GM18867 (cell line): ENCODE measurements around the gene KIAA1586.
"Not testable (repeated sequence)": the region's sequence is repeated elsewhere in the genome, so short reads cannot be mapped to it uniquely, and the experiment has no call there.

Experiments used
- ATAC-seq: cut with Tn5 transposase; IDR thresholded peaks from one replicate; pipeline ENCODE4 v1.9.1; 2021; ENCODE audit warnings: mild to moderate bottlenecking, moderate library complexity; ENCODE audit not compliant: unreplicated experiment

KIAA1586 gene, protein sequence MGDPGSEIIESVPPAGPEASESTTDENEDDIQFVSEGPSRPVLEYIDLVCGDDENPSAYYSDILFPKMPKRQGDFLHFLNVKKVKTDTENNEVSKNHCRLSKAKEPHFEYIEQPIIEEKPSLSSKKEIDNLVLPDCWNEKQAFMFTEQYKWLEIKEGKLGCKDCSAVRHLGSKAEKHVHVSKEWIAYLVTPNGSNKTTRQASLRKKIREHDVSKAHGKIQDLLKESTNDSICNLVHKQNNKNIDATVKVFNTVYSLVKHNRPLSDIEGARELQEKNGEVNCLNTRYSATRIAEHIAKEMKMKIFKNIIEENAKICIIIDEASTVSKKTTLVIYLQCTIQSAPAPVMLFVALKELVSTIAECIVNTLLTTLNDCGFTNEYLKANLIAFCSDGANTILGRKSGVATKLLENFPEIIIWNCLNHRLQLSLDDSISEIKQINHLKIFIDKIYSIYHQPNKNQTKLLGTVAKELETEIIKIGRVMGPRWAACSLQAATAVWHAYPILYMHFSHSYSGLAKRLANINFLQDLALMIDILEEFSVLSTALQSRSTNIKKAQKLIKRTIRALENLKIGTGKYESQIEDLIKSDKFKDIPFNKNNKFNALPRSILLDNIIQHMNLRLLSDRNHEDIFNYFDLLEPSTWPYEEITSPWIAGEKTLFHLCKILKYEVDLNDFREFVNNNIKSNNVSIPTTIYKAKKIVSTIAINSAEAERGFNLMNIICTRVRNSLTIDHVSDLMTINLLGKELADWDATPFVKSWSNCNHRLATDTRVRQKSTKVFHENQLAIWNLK

DNA sequence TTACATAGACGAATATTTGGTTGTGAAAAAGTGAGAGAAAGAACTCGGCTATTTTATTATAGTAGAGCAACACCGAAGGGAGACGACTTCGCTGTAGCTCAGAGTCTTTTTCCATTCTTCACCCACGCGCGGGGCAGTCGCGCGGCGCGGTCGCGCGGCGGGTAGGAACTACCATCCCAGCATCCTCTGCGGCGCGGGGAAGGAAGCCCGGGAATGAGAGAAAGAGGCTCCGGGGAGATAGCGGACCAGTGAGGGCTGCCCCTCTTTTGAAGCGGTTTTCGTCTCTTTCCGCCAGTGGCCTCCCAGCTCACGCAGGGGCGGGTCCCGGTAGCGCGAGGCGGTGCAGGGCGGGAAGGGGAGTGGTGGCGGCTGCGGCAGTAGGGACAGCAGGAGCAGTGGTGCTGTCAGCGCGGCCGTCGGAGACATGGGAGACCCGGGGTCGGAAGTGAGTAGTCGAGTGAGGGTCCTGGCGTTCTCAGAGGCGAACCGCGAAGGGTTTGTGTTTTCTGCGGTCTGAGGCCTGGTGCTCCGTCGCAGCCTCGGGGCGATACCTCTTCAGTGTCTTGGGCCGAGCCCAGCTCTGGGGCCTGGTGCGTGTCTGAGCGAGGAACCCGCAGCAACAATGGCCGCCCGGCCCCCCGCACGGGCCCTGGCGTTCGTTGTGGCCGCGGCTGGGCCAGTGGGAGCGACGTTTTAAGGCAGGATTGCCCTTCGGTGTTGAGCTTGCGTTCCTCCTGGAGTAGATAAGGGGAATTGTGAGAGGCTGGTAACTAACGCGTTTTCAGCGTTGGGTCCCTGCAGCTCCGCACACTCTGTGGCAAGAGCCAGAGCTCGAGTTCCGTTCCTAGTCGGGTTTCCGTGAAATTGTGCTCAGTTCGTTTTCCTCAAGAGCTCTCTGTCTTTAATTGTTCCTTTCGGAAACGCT is at the start of gene KIAA1586:
Gene KIAA1586 (plus strand): TSS at position 362 of the 925 bp plus-strand sequence. CDS start 63 bp downstream, at position 425.
- peak; percentile 93 for ATAC-seq

DNA sequence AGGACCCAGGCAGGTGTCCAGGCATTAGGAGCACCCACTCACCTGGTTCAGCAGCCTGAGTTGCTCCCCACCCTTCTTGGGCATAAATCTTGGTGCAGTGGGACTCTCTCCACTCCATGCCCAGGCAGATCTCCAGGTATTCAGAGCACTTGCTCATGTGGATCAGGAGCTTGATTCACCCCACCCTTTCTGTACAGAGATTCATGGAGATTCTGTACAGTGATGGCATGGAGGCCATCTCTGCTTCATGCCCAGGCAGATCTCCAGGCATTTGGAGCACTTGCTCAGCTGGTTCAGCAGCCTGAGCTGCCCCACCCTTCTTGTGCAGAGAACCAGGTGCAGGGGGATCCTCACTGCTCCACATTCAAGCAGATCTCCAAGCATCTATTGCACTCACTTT is 47.4 kb upstream of the KIAA1586 start:
- ATAC-seq, result no peak

DNA sequence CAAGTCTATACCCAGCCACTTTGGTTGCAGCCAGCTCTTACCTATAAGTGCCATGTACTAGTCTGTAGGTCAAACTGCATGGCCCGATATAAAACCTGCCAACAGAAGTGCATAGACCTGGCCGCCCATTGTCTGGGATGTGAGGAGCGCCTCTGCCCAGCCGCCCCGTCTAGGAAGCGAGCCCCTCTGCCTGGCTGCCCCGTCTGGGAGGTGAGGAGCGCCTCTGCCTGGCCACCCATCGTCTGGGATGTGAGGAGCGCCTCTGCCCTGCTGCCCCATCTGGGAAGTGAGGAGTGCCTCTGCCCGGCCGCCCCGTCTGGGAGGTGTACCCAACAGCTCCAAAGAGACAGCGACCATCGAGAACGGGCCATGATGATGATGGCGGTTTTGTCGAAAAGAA is 46.7 kb upstream of the KIAA1586 start:
- not testable (repeated sequence) for ATAC-seq

DNA sequence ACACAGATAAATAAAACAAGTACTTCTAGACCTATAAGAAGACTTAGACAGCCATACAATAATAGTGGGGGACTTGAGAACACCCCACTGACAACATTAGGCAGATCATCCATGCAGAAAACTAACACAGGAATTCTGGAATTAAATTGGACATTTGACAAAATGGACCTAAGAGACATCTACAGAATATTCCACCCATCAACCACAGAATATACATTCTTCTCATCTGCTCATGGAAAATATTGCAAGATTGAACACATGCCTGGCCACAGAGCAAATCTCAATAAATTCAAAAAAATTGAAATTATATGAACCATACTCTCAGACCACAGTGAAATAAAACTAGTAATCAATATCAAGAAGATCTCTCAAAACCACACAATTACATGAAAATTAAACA is 44.3 kb upstream of the KIAA1586 start:
- ATAC-seq, result no peak

DNA sequence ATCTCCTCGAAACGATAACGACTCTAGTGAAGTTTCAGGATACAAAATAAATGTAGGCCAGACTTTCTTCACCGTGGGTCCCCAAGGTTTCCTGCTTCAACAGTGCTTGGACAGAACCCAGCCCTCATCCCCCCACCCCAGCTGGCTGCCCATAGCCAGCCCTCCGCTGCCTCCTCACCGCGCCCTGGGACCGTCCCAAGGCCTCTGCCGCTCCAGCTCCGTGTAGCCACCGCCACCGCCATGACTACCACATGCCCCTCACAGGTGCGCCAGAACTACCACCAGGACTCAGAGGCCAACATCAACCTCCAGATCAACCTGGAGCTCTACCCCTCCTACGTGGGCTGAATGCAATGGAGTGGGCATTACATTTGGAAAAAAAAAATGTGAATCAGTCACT is 42.2 kb upstream of the KIAA1586 start:
- ATAC-seq, result no peak

DNA sequence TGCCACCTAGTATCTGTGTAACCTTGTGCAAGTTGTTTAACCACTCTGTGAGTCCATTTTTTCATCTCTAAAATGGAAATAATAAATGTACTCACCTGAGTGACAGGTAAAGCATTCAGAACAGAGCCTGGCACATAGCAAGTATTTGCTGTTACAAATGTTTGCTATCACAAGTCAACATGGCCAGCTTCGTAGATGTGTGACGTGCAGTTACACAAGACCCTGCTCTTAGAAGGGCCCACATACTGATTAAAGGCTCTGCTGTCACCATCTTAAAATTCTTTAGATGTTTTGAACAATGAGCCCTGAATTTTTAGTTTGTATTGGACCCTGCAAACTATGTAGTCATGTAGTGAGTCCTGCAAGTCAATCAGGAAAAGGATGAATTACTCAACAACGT is 40.4 kb upstream of the KIAA1586 start:
- no peak for ATAC-seq

DNA sequence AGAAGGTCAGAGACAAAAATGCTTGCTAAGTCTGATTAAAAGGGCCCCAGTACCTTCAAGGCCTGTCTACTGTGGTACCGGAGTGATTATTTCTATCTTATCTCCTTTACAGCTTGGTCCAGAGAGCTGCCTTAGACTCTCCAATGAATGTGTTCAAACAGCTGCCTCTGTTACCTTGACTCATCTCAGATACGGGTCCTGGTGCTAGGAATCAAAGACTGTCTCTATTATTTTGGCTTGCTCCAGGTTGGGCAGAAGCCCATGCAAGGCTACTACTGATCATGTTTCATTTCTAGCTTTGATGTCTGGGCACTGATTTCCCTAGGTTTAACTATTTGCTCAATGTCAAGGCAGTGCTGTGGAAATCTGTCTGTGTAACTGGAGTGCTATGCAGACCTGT is 38.4 kb upstream of the KIAA1586 start:
- not testable (repeated sequence) for ATAC-seq

DNA sequence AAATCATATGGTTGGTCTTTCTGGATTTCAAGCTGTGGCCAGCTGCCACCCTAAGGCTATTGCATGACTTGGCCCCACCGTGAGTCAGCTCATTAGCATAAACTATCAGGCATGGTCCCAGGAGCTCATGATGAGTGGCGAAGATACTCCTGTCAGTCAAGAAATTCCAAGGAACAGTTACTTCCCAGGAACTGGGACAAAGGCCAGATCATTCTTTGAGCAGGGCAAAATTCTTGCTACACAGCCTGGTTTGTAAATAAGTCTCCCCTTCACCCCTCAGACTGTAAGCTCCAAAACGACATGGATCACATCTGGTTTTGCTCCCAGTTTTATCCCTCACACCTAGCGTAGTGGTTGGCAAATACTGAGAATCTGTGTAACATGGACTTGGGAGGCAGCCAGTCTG is 33.0 kb upstream of the KIAA1586 start:
- no peak for ATAC-seq

DNA sequence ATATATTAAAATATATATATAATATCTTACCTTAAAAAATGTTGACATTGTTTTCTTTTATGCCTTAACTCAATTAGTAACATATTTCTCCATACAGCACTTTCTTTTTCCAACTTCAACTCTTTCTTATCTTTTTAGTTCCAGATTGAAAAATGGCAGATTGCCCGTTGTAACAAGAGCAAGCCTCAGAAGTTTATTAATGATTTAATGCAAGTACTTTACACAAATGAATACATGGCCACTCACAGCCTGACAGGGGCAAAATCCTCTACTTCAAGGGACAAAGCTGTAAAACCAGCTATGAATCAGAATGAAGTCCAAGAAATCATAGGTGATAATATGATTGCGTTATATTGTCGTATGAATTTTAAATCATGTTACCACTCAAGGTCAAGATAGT is 29.4 kb upstream of the KIAA1586 start:
- ATAC-seq, result no peak

DNA sequence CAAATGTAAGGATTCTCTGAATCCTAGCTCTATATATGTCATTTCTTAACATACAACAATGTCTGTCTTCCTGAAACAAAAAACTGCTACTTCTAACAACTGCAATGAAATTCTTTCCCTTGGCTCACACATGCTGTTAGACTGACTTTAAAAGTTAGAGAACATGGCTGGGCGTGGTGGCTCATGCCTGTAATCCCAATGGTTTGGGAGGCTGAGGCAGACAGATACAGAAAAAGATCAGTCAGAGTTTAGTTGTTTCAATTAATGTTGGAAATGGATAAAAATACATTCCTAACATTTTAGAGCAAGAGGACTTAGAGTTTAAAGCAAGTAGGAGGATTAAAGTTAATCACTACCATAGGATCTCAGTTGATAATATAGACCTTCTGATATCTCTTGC is 28.7 kb upstream of the KIAA1586 start:
- ATAC-seq, result no peak

DNA sequence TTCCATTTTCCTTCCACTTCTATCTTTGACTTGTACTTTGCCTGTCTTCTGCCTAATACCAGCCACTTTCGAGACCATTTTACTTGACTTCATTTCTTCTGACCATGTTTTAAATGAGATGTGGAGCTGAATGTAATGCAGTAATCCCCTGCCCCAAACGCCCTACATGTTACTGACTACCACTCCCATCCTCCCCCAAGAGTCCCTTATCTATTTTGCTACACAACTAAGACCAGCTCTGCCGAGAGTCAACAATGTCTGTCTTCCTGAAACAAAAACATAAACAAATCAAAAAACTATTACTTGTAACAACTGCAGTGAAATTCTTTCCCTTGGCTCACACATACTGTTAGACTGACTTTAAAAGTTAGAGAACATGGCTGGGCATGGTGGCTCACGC is 27.1 kb upstream of the KIAA1586 start:
- no peak for ATAC-seq

DNA sequence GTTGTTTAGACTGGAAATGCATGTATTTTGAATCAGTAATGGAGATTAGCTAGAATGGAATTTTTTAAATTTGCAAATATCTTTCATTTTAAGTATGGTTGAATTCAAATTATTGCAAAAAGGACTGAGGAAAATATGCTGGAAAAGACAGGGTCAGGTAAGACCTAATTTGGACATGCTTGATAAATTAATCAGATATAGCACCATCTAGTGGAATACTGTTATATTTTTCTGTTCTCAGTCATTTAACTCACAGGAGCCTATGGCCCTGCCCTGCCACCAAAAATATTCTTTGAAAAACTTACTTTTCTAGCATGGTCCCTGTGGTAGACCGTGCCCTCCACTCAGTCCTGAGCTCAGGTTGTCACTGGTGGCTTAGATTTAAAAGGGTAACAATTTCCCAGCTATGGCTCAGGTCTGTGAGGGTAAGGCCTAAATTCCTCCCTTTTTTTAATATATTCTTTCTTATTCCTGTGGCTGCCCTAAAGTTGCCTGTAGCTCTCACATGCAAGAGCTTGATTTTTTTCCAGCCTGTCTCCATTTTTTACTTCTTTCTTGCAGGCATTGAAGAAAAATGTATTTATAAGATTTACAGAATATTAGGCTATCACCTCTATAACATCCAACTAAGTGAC is 25.3 kb upstream of the KIAA1586 start:
- ATAC-seq, result peak; percentile 69

DNA sequence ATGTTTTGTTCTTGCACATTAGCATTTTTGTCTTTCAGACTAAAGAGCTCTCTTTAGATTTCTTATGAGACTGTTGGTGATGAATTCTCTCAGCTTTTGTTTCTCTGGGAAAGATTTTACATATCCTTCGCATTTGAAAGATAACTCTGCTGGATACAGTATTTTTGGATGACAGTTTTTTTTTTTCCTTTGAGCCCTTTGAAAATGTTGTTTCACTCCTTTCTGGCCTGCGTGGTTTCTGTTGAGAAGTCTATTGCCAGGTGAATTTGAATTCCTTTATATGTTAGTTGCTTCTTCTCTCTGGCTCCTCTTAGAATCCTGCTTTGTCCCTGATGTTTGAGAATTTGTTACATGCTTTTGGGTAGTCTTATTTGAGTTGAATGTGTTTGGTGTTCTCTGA is 22.2 kb upstream of the KIAA1586 start:
- no peak for ATAC-seq

DNA sequence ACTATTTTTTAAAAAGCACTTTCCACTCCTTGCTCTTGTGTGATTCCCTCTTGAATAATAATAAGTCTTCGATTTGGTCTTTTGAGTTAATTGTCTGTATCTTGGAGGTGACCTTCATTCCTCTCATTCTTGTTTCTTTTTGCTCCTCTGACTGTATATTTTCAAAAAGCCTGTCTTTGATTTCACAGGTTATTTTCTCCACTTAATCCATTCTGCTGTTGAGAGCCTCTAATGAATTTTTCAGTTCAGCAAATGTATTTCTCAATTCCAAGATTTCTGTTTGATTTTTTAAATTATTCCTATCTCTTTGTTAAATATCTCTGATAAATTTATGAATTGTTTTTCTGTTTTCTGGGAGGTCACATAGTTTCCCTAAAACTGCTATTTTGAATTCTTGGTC is 21.7 kb upstream of the KIAA1586 start:
- no peak for ATAC-seq

DNA sequence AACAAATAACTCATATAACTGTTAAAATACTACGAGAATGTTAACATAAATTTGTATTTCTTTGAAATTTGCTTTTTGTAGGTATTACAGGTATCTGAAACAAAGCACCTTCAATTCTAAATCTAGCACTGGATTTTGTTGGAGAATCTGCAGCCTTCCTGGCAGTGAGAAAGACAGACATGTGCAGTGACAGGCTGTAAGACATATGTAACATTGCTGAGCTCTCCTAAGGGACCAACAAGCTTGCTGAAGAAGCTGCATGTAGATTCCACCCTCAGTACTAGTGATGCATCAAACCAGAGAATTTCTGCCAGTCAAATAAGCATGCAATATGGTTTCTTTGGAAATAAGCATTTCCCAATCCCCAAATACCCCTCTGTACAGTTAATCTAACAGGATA is 20.5 kb upstream of the KIAA1586 start:
- ATAC-seq, result no peak

DNA sequence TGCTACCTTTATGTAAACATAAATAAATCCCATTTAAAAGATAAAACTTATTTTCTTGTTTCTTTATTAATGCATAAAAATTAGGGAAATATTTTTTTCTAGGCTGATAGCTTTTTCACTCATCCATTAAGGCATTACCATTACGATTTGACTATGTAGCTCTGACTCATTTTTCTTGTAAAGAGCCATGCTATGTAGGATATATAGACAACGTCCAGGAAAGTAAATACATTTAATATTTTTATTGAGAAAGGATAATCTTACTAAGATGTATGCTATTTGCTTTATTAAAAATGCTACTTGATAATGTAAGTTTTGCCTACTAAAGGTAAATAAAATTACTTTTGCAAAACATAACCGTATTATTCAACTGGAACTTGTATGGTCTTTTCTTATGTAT is 19.2 kb upstream of the KIAA1586 start:
- no peak for ATAC-seq

DNA sequence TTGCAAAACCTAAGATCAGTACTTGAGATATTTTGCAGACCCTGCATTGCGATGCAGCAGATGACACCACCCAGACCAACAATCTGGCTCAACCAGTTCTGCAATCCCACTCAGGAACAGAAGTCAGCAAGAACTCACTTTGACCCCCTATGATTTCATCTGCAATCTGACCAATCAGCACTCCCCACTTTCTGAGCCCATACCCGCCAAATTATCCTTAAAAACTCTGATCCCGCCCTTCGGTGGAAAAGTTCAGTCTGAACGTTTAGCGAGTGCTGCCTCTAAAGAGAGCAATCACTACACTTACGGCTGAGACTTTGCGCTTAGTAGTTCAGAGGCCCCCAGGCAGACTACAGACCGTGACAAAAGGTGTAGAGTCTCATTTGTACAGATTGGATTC is 17.3 kb upstream of the KIAA1586 start:
- ATAC-seq, result no peak

DNA sequence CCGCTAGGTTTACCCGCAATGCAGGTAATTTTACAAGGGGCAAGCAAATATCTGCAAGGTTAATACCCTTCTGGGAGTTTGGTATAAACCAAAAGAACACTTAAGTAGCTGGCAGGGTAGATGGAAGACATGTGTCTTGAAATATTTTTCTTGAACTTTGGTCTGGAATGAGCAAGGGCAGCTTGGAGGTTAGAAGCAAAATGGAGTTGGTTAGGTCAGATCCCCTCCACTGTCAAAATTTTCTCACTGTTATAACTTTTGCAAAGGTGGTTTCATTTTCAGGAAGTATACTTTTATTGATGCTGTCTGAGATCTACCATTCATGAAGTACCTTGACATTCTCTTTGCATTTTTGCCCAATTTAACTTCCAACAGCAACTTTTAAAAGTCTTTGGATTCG is 13.3 kb upstream of the KIAA1586 start:
- no peak for ATAC-seq

DNA sequence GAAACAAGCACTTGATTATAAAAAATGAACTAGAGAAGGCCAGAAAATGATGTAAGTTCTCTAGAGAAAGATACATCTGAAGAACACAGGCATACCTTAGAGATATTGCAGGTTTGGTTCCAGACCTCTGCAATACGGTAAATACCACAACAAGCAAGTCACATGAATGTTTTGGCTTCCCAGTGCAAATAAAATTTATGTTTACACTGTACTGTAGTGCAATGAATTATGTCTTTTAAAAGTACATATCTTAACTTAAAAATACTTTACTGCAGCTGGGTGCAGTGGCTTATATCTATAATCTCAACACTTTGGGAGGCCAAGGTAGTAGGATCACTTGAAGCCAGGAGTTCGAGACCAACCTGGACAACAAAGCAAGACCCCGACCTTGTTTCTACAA is 10.9 kb upstream of the KIAA1586 start:
- ATAC-seq, result no peak

DNA sequence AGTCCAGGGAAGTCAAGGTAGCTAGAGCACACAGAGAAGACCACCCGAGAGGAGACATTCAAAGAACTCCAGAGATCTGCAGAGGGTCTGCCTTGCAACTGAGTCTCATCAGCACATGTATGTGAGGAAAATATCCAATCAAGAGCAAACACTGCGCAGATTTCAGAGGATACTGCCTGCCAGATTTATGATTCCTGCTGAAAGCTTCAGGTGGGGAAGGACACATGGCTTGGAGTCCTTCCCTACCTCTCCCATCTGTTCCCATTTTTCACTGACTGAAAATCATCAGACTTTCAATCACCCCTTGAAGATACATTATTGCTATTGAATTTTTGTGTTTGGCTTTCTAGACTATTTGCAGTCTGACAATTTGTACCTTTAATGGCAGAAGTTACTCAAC is 7.6 kb upstream of the KIAA1586 start:
- no peak for ATAC-seq

DNA sequence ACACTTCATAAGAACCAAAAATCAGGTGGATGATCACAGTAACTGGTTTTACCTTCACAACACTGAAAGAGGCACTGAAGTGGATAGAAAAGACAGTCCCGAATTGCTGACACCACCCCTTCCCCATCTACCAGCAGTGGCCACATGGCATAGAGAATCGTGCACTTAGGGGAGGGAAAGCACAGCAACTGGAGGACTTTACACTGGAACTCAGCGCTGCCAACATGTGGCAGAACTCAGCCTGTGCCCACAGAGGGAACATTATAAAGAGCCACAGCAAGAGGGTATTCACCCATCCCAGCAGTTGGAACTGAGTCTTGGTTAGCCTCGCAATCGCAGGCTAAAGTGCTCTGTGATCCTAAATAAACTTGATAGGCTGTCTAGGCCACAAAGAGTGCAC is 6.5 kb upstream of the KIAA1586 start:
- no peak for ATAC-seq
